ENCODE results near the gene IRF5. TPM values are rescaled to one million over a fixed set of nuclear protein-coding genes. Genes with fewer than 3 reads are reported as not detected.

The IRF5 gene
- total RNA-seq, 1 experiment from 2014 or later = 13.4 TPM

DNA sequence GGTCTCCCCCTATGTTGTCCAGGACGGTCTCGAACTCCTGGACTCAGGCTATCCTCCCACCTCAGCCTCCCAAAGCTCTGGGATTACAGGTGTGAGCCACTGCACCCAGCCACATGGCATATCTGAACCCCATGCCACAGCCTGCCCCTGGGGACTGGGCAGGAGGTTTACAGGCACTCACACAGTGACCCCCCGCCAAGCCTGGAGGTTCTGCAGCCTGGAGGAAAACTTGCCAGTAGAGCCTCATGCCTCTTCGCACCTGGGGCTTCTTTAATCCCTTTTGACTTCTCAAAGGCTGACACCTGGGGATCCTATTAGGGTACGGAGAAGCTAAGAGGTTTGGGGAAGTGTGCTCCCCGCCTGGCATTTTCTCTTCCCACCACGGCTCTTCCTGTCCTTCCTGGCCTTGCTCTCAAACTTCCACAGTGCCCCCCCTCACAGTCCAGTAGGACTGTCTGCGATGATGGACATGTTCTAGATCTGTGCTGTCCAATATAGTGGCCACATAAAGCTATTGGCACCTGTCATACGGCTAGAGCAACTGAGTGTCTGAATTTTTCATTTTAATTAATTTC is 15.8 kb upstream of the IRF5 start:
- Mint-ChIP-seq H3K9me3 (ENCODE audit: low read depth, unreplicated experiment) (no peaks in the 10 kb centered on the region), H3K36me3 (ENCODE audit: insufficient read depth, unreplicated experiment) (no peaks in the 10 kb centered on the region), H3K4me3 (ENCODE audit: low read depth, unreplicated experiment) (no peak overlapping the region), H3K27ac (ENCODE audit: unreplicated experiment) (no peak overlapping the region), H3K4me1 (ENCODE audit: low read depth, unreplicated experiment) (peaks cover 12% of the 10 kb centered on the region), H3K27me3 (ENCODE audit: unreplicated experiment) (peaks cover 42% of the 10 kb centered on the region)
- CTCF ChIA-PET = no interaction called here
- no TSS peak for BruUV-seq (replicated peaks)
- TF ChIP-seq, protein P1, sequence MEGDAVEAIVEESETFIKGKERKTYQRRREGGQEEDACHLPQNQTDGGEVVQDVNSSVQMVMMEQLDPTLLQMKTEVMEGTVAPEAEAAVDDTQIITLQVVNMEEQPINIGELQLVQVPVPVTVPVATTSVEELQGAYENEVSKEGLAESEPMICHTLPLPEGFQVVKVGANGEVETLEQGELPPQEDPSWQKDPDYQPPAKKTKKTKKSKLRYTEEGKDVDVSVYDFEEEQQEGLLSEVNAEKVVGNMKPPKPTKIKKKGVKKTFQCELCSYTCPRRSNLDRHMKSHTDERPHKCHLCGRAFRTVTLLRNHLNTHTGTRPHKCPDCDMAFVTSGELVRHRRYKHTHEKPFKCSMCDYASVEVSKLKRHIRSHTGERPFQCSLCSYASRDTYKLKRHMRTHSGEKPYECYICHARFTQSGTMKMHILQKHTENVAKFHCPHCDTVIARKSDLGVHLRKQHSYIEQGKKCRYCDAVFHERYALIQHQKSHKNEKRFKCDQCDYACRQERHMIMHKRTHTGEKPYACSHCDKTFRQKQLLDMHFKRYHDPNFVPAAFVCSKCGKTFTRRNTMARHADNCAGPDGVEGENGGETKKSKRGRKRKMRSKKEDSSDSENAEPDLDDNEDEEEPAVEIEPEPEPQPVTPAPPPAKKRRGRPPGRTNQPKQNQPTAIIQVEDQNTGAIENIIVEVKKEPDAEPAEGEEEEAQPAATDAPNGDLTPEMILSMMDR (IDR thresholded peaks at IDR 0.05; ENCODE audit: unreplicated experiment) = no peak
- DNase-seq = no peak
- intact Hi-C loops (cut with micrococcal nuclease; ENCODE audit: unreplicated experiment) = no loop called here

DNA sequence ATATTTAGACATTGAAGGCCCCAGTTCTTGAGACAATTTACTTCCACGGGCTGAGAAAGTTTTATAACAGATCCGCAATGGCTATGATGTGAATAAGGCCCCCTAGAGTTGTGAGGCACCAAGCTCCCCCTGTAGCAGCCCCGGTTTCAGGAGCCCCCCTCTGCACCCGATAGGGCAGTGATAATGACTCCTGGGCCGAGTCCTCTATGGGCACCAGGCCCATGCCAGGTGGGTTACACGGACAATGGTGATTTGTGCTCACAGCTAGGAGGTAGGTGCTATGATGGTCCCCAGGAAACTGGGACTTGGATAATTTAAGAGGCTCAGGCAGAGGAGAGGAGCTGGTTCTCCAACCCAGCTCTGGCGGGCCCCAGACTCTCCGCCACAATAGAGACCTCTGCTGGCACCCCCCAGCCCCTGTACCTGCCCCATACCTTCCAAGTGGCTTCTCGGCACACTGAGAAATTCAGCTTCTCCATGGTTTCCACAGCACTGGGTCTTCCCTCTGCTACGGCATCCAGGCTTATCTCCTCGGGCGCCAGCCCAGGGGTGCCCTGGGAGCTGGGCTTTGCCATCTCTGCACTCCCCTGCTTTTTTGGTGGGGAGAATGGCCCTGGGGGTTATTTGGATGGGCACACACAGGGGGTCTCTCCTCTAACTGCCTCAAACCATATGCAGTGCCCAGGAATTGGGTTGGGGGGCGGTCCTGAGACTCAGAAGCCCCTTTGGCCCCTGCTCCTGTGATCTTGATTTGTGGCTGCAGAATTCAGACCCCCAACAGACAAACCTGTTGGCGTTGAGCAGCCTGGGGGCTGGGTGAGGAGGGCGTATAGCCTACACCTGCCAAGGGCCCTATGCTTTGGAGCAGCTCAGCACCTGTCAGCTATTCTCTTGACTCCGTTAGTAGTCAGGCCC is 15.0 kb upstream of the IRF5 start:
- H3K36me3 Mint-ChIP-seq (ENCODE audit: insufficient read depth, unreplicated experiment) = no peaks in the 10 kb centered on the region
- peaks cover 42% of the 10 kb centered on the region for H3K27me3 Mint-ChIP-seq (ENCODE audit: unreplicated experiment)
- CTCF ChIA-PET = interaction anchor here (0.6 kb wide), 1 partner anchor 103 kb away, joined by 6 read pairs; no protein-coding TSS in a partner anchor
- BruUV-seq (replicated peaks) = no TSS peak
- H3K9me3 Mint-ChIP-seq (ENCODE audit: low read depth, unreplicated experiment) = no peaks in the 10 kb centered on the region
- H3K4me3 Mint-ChIP-seq (ENCODE audit: low read depth, unreplicated experiment) = no peak overlapping the region
- TF ChIP-seq, protein P1 (IDR thresholded peaks at IDR 0.05; ENCODE audit: unreplicated experiment) = no peak
- no peak overlapping the region for H3K27ac Mint-ChIP-seq (ENCODE audit: unreplicated experiment)
- no peak for DNase-seq
- peaks cover 12% of the 10 kb centered on the region for H3K4me1 Mint-ChIP-seq (ENCODE audit: low read depth, unreplicated experiment)
- intact Hi-C loops (cut with micrococcal nuclease; ENCODE audit: unreplicated experiment) = no loop called here

DNA sequence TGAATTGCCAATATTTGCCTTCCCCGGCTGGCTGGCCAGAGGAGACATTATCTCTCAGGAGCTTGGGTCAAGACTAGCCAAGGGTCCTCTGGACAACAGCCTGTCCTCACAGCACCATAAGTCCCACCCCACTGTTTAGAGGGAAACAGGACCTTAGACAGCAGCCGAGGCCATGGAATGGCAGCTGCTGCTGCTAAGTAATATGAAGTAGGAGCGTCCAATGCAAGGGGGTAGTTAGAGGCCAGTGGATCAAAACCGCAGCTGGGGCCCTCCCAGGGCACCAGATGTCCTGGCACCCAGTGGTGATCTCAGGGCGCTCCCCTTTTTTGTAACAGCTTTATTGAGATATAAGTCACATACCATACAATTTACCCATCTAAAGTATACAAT is 14.3 kb upstream of the IRF5 start:
- no peaks in the 10 kb centered on the region for H3K9me3 Mint-ChIP-seq (ENCODE audit: low read depth, unreplicated experiment)
- BruUV-seq (replicated peaks) = no TSS peak
- intact Hi-C loops (cut with micrococcal nuclease; ENCODE audit: unreplicated experiment) = no loop called here
- CTCF ChIA-PET = no interaction called here
- no peak overlapping the region for H3K4me3 Mint-ChIP-seq (ENCODE audit: low read depth, unreplicated experiment)
- H3K27ac Mint-ChIP-seq (ENCODE audit: unreplicated experiment) = no peak overlapping the region
- peaks cover 12% of the 10 kb centered on the region for H3K4me1 Mint-ChIP-seq (ENCODE audit: low read depth, unreplicated experiment)
- TF ChIP-seq, protein P1 (IDR thresholded peaks at IDR 0.05; ENCODE audit: unreplicated experiment) = no peak
- DNase-seq = no peak
- H3K36me3 Mint-ChIP-seq (ENCODE audit: insufficient read depth, unreplicated experiment) = no peaks in the 10 kb centered on the region
- H3K27me3 Mint-ChIP-seq (ENCODE audit: unreplicated experiment) = peaks cover 40% of the 10 kb centered on the region

DNA sequence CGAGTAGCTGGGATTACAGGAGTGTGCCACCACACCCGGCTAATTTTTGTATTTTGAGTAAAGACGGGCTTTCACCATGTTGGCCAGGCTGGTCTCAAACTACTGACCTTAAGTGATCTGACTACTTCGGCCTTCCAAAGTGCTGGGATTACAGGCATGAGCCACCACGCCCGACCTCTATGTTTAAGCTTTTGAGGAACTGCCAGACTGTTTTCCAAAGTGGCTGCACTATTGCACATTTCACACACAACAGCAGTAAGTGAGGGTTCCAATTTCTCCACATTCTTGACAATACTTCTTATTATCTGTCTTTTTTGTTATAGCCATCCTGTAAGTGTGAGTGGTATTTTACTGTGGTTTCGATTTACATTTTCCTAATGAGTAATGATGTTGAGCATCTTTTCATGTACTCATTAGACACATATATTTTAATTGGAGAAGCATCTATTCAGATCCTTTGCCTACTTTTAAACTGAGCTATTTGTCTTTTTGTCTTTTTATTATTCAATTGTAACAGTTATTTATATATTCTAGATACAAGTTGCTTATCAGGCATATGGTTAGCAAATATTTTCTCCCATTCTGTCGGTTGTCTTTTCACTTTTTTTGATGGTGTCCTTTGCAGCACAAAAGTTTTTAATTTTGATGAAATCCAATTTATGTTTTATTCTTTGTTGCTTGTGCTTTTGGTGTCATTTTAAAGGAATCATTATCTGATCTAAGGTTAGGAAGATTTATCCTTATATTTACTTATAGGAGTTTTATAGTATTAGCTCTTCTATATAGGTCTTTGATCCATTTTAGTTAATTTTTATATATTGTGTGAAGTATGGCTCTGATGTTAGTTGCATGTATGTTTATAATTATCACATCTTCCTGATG is 12.8 kb upstream of the IRF5 start:
- no peak for DNase-seq
- Mint-ChIP-seq H3K27ac (ENCODE audit: unreplicated experiment) (no peak overlapping the region), H3K36me3 (ENCODE audit: insufficient read depth, unreplicated experiment) (no peaks in the 10 kb centered on the region), H3K27me3 (ENCODE audit: unreplicated experiment) (peaks cover 26% of the 10 kb centered on the region), H3K9me3 (ENCODE audit: low read depth, unreplicated experiment) (no peaks in the 10 kb centered on the region), H3K4me1 (ENCODE audit: low read depth, unreplicated experiment) (peaks cover 12% of the 10 kb centered on the region), H3K4me3 (ENCODE audit: low read depth, unreplicated experiment) (no peak overlapping the region)
- TF ChIP-seq, protein P1 (IDR thresholded peaks at IDR 0.05; ENCODE audit: unreplicated experiment) = no peak
- intact Hi-C loops (cut with micrococcal nuclease; ENCODE audit: unreplicated experiment) = no loop called here
- CTCF ChIA-PET = interaction anchor here (1.1 kb wide), 1 partner anchor 9 kb away, joined by 3 read pairs; no protein-coding TSS in a partner anchor
- BruUV-seq (replicated peaks) = no TSS peak

Measured in Calu3 (cell line).